ENCODE results near the gene CASQ1. TPM values are rescaled to one million over a fixed set of nuclear protein-coding genes. Genes with fewer than 3 reads are reported as not detected.

The CASQ1 gene
- total RNA-seq, 1 donor: 0.18 TPM

DNA sequence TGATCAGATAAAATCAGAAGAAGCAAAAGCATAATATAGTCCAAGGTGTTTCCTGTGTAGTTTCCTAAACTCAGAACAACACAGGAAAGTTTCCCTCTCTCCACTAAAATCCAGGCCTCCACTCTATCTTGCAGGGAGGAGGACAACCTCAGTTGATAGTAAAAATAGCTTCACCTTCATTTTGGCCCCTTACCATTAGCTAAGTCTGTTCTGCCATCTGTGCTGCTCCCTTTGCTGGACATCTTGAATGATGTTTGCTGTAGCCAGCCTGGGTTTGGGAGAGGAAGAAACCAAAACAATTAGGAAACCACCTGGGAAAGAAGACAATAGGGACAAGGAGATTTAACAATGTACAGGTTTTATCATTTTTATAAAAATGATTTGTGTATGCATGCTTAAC lies 53.4 kb downstream of the CASQ1 start:
- no peak for DNase-seq (ENCODE audit: low read depth)
- H3K4me3 ChIP-seq (ENCODE audit: low read depth, low read length): no peak overlapping the region
- TF ChIP-seq, protein P1, sequence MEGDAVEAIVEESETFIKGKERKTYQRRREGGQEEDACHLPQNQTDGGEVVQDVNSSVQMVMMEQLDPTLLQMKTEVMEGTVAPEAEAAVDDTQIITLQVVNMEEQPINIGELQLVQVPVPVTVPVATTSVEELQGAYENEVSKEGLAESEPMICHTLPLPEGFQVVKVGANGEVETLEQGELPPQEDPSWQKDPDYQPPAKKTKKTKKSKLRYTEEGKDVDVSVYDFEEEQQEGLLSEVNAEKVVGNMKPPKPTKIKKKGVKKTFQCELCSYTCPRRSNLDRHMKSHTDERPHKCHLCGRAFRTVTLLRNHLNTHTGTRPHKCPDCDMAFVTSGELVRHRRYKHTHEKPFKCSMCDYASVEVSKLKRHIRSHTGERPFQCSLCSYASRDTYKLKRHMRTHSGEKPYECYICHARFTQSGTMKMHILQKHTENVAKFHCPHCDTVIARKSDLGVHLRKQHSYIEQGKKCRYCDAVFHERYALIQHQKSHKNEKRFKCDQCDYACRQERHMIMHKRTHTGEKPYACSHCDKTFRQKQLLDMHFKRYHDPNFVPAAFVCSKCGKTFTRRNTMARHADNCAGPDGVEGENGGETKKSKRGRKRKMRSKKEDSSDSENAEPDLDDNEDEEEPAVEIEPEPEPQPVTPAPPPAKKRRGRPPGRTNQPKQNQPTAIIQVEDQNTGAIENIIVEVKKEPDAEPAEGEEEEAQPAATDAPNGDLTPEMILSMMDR (IDR thresholded peaks at IDR 0.05; ENCODE audit: insufficient read depth, low read length): no peak

- no peak for DNase-seq (ENCODE audit: low read depth)
- no peak overlapping the region for H3K4me3 ChIP-seq (ENCODE audit: low read depth, low read length)
- TF ChIP-seq, protein P1 (IDR thresholded peaks at IDR 0.05; ENCODE audit: insufficient read depth, low read length): no peak
These were observed 53.8 kb downstream of the CASQ1 start for GRCh38 chr1:160244209-160244608.

DNA sequence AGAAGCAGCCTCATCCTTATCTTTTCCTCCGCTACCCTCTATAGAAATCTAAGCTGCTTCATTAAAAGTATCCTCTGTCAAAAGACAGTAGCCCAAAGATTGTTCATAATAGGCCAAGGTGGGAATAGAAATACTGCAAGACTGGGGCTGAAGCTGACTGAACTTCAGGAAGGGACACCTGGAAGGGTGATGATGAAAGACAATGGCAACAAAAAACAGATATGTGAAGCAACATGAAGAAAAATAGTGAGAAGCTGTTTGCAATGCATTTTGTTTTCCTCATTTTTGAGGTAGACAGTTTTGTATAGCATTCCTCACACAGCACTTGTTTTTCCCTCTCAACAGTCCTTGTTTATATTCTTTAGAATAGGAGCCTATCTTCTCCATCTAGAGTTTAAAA lies 55.1 kb downstream of the CASQ1 start:
- TF ChIP-seq, protein P1 (IDR thresholded peaks at IDR 0.05; ENCODE audit: insufficient read depth, low read length): no peak
- DNase-seq (ENCODE audit: low read depth): no peak
- H3K4me3 ChIP-seq (ENCODE audit: low read depth, low read length): no peak overlapping the region

GRCh38 chr1:160247053-160247452 lies 56.7 kb downstream of the CASQ1 start:
- no peak for DNase-seq (ENCODE audit: low read depth)
- H3K4me3 ChIP-seq (ENCODE audit: low read depth, low read length): no peak overlapping the region
- TF ChIP-seq, protein P1 (IDR thresholded peaks at IDR 0.05; ENCODE audit: insufficient read depth, low read length): no peak

GRCh38 chr1:160251011-160251410 lies 60.6 kb downstream of the CASQ1 start:
- DNase-seq (ENCODE audit: low read depth): no peak
- no peak overlapping the region for H3K4me3 ChIP-seq (ENCODE audit: low read depth, low read length)
- TF ChIP-seq, protein P1 (IDR thresholded peaks at IDR 0.05; ENCODE audit: insufficient read depth, low read length): no peak

Other genes with a start within 250 kb of the CASQ1 start
- 2.0 TPM in 1 of 2 replicates, not detected in the other for gene IGSF9, start 245.0 kb upstream of the CASQ1 start, total RNA-seq (ENCODE audit: low replicate concordance)
- not detected in 2 replicates for gene SLAMF9, start 236.3 kb upstream of the CASQ1 start, total RNA-seq (ENCODE audit: low replicate concordance)
- 3.3 and 7.7 TPM in 2 replicates for gene PIGM, start 158.6 kb upstream of the CASQ1 start, total RNA-seq (ENCODE audit: low replicate concordance)
- not detected in 2 replicates for gene KCNJ10, start 120.4 kb upstream of the CASQ1 start, total RNA-seq (ENCODE audit: low replicate concordance)
- gene KCNJ9, start 109.0 kb upstream of the CASQ1 start, total RNA-seq (ENCODE audit: low replicate concordance): 0.08 TPM in 1 of 2 replicates, not detected in the other
- gene IGSF8, start 92.0 kb upstream of the CASQ1 start, total RNA-seq (ENCODE audit: low replicate concordance): 10.1 and 10.8 TPM in 2 replicates
- gene ATP1A2, start 74.8 kb upstream of the CASQ1 start, total RNA-seq (ENCODE audit: low replicate concordance): 0.27 TPM in 1 of 2 replicates, not detected in the other
- not detected in 2 replicates for gene ATP1A4, start 39.0 kb upstream of the CASQ1 start, total RNA-seq (ENCODE audit: low replicate concordance)
- gene PEA15, start 14.8 kb downstream of the CASQ1 start, total RNA-seq (ENCODE audit: low replicate concordance): 72.1 and 224 TPM in 2 replicates
- 63.0 and 76.6 TPM in 2 replicates for gene DCAF8, start 72.0 kb downstream of the CASQ1 start, total RNA-seq (ENCODE audit: low replicate concordance)
- gene PEX19, start 94.6 kb downstream of the CASQ1 start, total RNA-seq (ENCODE audit: low replicate concordance): 39.1 and 55.1 TPM in 2 replicates
- 220 and 248 TPM in 2 replicates for gene COPA, start 152.7 kb downstream of the CASQ1 start, total RNA-seq (ENCODE audit: low replicate concordance)
- gene NCSTN, start 152.8 kb downstream of the CASQ1 start, total RNA-seq (ENCODE audit: low replicate concordance): 60.6 and 79.3 TPM in 2 replicates
- not detected in 2 replicates for gene NHLH1, start 176.5 kb downstream of the CASQ1 start, total RNA-seq (ENCODE audit: low replicate concordance)
- not detected in 2 replicates for gene VANGL2, start 210.0 kb downstream of the CASQ1 start, total RNA-seq (ENCODE audit: low replicate concordance)